Sigmoid colon (tissue), 7 donors: ENCODE data around the gene THRB. TPM values are rescaled to one million over a fixed set of nuclear protein-coding genes. Genes with fewer than 3 reads are reported as not detected.

ENCODE experiments used
- DNase-seq: peaks from one replicate; pipeline ENCODE4 v3.0.0-alpha.2; 2019
- H3K27ac ChIP-seq, 4 donors: fragments of 200-600 bp; sonication (generic); one replicate each; pipeline ENCODE4 v1.5.1; 2016 to 2019; ENCODE audit warnings: mild to moderate bottlenecking in 1 of 4
- H3K27me3 ChIP-seq, 3 donors: fragments of 200-600 bp; sonication (generic); one replicate each; pipeline ENCODE4 v1.5.1; 2019; ENCODE audit warnings: mild to moderate bottlenecking in 1 of 3
- H3K36me3 ChIP-seq, 4 donors: fragments of 200-600 bp; sonication (generic); one replicate each; pipeline ENCODE4 v1.5.1; 2016 to 2019
- H3K4me1 ChIP-seq, 4 donors: fragments of 200-600 bp; sonication (generic); one replicate each; pipeline ENCODE4 v1.5.1; 2017 to 2019
- H3K4me3 ChIP-seq, 4 donors: fragments of 200-600 bp; sonication (generic); one replicate each; pipeline ENCODE4 v1.5.1; 2017 to 2019; ENCODE audit warnings: mild to moderate bottlenecking in 2 of 4, moderate library complexity in 1 of 4
- H3K9me3 ChIP-seq, 4 donors: fragments of 200-600 bp in 3 of 4; sonication (generic) in 3 of 4; one replicate each; pipeline versions ENCODE4 v1.5.1 to v1.6.1; 2013 to 2019
- EP300 ChIP-seq, 4 donors: sonication (generic); formaldehyde crosslinking; IDR thresholded peaks; one replicate each; pipeline ENCODE4 v1.6.1; 2017; ENCODE audit warnings: antibody characterized with exemption in 4 of 4
- POLR2A ChIP-seq, 2 donors: fragments of 450-650 bp; IDR thresholded peaks; one replicate each; pipeline ENCODE4 v1.6.1; 2016; ENCODE audit warnings: antibody characterized with exemption in 2 of 2, mild to moderate bottlenecking in 2 of 2, moderate library complexity in 2 of 2
- POLR2AphosphoS5 ChIP-seq, 4 donors: sonication (generic); formaldehyde crosslinking; IDR thresholded peaks; one replicate each; pipeline ENCODE4 v1.6.1; 2017; ENCODE audit warnings: antibody characterized with exemption in 4 of 4
- WGBS, 2 donors: extraction: QIAGEN DNeasy Blood & Tissue Kit; methylation state at CpG; one replicate each; pipeline ENCODE4 v1.1.7; 2013; 5-methylcytosine and 5-hydroxymethylcytosine counted together
- intact Hi-C: fragments of 100-400 bp; cut with DNase I; formaldehyde crosslinking; loops from one replicate; pipeline ENCODE4 v1.15.1; 2023
- polyA plus RNA-seq, 3 donors: library from polyadenylated mRNA; stranded (reverse); fragments of 200-250 nt; gene quantifications; one replicate each; pipeline ENCODE4 v1.2.3, GENCODE V29; 2013
- total RNA-seq, 4 donors: library from RNA; depleted of rRNA; stranded (reverse); fragments of >200 nt; gene quantifications; one replicate each; pipeline ENCODE4 v1.1.0, GENCODE V29; 2016
- TF ChIP-seq, protein P1 (sequence below), 4 experiments: fragments of 450-650 bp in 3 of 4; fragments of 200-600 bp in 1 of 4; IDR thresholded peaks; one replicate each; pipeline ENCODE4 v1.5.1; 2016 to 2019; ENCODE audit warnings: antibody characterized with exemption in 4 of 4, mild to moderate bottlenecking in 3 of 4, moderate library complexity in 2 of 4
- donor health status: healthy with polysubstance abuse.
- donor health status: Bipolar disorder and iron deficiency.
- donor health status: healthy.

THRB gene
- total and polyA plus RNA-seq, 7 donors: 7.2 to 49.5 (median 29.7) TPM

DNA sequence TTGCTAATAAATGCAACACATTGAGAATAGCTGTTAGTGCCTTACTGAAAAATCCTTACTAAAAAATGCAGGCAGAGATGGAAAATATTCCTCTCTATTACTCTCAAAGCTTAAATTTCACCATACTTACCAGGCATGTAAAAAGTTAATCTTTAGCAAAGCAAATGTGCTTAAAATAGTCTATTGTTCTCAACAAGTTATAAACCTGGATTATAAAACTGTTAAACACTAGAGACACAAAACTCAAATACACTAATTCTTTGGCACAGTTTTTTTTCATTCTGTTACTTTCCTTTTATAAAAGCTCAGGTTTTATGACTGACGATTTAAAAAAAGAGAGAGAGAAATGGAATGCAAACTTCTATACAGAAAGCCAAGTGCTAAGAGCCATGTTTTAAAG lies 119.8 kb downstream of the THRB start:
- peaks cover 0 to 62% (median 55%) of the 10 kb centered on the region in 4 donors for H3K4me1 ChIP-seq
- no peaks in the 10 kb centered on the region for H3K36me3 ChIP-seq
- H3K27me3 ChIP-seq: no peaks in the 10 kb centered on the region
- intact Hi-C loops: no loop called here
- no peaks in the 10 kb centered on the region for H3K9me3 ChIP-seq
- peak overlapping the region; percentile 42 to 69 (median 48) for H3K27ac ChIP-seq
- WGBS, 2 donors: 13 to 39% methylated on average over 1 of the region's 1 CpG
- no peak for DNase-seq
- no peak overlapping the region for H3K4me3 ChIP-seq
- TF ChIP-seq, protein P1, sequence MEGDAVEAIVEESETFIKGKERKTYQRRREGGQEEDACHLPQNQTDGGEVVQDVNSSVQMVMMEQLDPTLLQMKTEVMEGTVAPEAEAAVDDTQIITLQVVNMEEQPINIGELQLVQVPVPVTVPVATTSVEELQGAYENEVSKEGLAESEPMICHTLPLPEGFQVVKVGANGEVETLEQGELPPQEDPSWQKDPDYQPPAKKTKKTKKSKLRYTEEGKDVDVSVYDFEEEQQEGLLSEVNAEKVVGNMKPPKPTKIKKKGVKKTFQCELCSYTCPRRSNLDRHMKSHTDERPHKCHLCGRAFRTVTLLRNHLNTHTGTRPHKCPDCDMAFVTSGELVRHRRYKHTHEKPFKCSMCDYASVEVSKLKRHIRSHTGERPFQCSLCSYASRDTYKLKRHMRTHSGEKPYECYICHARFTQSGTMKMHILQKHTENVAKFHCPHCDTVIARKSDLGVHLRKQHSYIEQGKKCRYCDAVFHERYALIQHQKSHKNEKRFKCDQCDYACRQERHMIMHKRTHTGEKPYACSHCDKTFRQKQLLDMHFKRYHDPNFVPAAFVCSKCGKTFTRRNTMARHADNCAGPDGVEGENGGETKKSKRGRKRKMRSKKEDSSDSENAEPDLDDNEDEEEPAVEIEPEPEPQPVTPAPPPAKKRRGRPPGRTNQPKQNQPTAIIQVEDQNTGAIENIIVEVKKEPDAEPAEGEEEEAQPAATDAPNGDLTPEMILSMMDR (IDR thresholded peaks at IDR 0.05): no peak
- TF ChIP-seq POLR2A (IDR thresholded peaks at IDR 0.05) (no peak), EP300 (IDR thresholded peaks at IDR 0.05) (no peak)

DNA sequence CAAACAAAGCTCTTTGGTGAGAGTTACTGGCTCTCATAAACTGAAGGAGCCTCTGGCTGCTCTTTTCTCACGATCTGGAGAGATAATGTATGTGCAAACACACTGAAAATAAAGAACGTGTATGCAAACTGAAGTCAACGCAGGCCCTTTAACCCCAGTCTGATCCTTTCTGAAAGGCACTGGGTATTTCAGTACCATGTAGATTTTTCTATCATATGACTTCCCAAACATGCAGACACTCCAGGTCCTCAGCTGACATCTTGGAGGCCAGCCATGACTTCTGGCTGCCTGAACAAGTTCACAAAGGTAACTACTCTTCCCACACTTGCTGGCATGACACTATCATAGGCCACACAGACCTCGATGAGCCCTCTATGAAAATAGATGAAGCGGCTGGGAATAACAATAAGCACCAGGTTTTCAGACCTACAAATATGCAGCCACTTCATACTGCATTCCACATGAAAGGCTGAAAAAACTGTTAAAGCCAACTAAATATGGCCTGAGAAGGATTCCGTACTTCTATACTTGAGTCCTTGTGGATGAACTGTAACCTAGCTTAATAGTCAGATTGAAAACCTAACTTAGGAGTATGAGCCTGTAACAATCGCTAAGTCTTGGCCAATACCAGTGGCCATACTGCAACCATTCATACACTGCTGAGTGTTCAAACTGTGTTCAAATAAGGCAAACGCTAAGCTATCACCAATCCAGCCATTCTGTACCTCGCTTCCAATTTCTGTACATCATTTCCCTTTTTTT lies 121.3 kb downstream of the THRB start:
- intact Hi-C loops: no loop called here
- no peaks in the 10 kb centered on the region for H3K9me3 ChIP-seq
- H3K27ac ChIP-seq: peak overlapping the region in 3 of 4 donors; percentile 44 to 69 (median 58)
- H3K4me1 ChIP-seq: peaks cover 0 to 69% (median 55%) of the 10 kb centered on the region in 4 donors
- no peak for TF ChIP-seq EP300 (IDR thresholded peaks at IDR 0.05)
- TF ChIP-seq, protein P1 (IDR thresholded peaks at IDR 0.05): no peak
- no peak for TF ChIP-seq POLR2A (IDR thresholded peaks at IDR 0.05)
- TF ChIP-seq POLR2AphosphoS5 (IDR thresholded peaks at IDR 0.05): no peak
- H3K27me3 ChIP-seq: no peaks in the 10 kb centered on the region
- no peaks in the 10 kb centered on the region for H3K36me3 ChIP-seq
- 60 to 82% methylated on average over 9 of the region's 9 CpGs for WGBS, 2 donors
- H3K4me3 ChIP-seq: no peak overlapping the region
- peak; percentile 75 for DNase-seq

DNA sequence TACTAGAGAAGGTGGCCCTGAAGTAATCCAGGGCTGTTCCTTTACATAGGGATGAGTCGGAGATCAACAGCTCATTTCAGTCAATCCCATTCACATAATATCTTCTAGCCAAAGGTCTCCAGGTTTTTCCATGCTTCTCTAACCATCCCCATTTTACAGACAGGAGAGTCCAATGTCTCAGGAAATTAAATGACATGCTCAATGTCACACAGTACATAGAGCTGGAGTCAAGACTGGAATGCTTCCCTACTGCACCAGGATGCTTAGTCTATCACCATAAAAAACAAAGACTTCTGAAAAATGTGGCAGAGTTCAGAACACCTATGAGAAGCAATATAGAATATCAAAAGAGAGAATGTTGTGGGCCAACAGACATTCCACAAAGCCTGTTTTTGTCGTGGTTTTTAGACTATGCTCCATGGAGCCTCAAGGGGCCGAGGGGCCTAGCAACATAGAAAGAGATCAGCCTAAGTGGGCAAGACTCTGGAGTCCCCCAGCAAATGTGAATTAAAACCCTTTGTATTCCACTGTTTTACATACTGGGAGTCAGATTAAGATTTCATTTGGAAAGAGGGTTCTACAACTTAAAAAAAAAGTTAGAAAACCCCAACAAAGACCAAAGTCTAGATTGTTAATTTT lies 122.0 kb downstream of the THRB start:
- TF ChIP-seq EP300 (IDR thresholded peaks at IDR 0.05) (no peak), POLR2AphosphoS5 (IDR thresholded peaks at IDR 0.05) (no peak), POLR2A (IDR thresholded peaks at IDR 0.05) (no peak)
- TF ChIP-seq, protein P1 (IDR thresholded peaks at IDR 0.05): no peak
- peak overlapping the region in 3 of 4 donors; percentile 44 to 69 (median 58) for H3K27ac ChIP-seq
- DNase-seq: no peak
- WGBS, 2 donors: 49 to 80% methylated on average over 3 of the region's 3 CpGs
- intact Hi-C loops: no loop called here
- no peaks in the 10 kb centered on the region for H3K27me3 ChIP-seq
- no peaks in the 10 kb centered on the region for H3K9me3 ChIP-seq
- no peaks in the 10 kb centered on the region for H3K36me3 ChIP-seq
- H3K4me3 ChIP-seq: no peak overlapping the region
- H3K4me1 ChIP-seq: peaks cover 0 to 66% (median 50%) of the 10 kb centered on the region in 4 donors

DNA sequence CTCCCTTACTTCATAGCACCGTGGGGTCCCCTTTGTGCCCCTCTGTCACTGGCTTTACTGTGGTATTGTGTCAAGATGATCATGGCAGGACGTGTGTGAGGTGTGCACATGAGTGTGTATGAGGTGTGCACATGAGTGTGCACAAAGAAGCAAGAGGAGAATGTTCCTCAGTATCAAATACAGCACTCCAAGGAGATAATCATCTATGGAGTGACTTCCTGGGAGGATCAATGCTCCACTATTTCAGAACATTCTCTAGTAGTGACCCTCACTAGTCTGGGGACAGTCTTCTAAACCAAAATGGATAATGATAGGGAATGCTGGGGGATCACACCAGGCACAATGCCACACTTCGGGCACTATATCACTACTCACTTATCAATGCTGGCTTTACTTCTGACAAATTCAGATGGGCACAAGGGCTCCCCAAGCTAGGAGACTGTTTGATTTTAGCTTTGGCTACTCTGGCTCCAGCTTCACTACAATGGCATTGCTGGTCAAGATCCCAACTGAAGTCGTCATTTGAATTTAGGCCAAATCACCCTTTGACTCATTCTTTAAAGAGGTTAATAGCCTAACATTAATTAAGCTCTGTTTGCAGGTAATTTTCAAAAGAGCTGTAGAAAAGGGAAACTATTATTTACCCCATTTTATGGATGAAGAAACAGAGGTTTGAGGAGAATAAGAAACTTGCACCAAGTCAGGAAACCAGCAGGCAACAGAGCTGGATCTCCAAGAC lies 124.1 kb downstream of the THRB start:
- intact Hi-C loops: no loop called here
- Histone ChIP-seq H3K9me3 (no peaks in the 10 kb centered on the region), H3K36me3 (no peaks in the 10 kb centered on the region), H3K27ac (peak overlapping the region in 3 of 4 donors; percentile 32 to 52 (median 39)), H3K4me1 (peaks cover 0 to 66% (median 41%) of the 10 kb centered on the region in 4 donors), H3K4me3 (no peak overlapping the region), H3K27me3 (no peaks in the 10 kb centered on the region)
- TF ChIP-seq EP300 (IDR thresholded peaks at IDR 0.05) (no peak), POLR2A (IDR thresholded peaks at IDR 0.05) (no peak), POLR2AphosphoS5 (IDR thresholded peaks at IDR 0.05) (no peak)
- TF ChIP-seq, protein P1 (IDR thresholded peaks at IDR 0.05): no peak
- no peak for DNase-seq
- 84 to 85% methylated on average over 4 of the region's 4 CpGs for WGBS, 2 donors
